Panc1 (cell line): ENCODE measurements around the gene GRID2. TPM values are rescaled to one million over a fixed set of nuclear protein-coding genes. Genes with fewer than 3 reads are reported as not detected.

Experiments
- ATAC-seq: fragments of 200-7000 bp; cut with Tn5 transposase; 2 replicates; pipeline ENCODE4 v1.9.1; 2020; ENCODE audit warnings: mild to moderate bottlenecking, moderate library complexity
- BruUV-seq: library from RNA; stranded (reverse); fragments of 400-500 nt; replicated peaks from 2 replicates; lab custom pipeline; 2021; lab: Mats Ljungman, UMichigan
- CTCF ChIA-PET: fragments of 300-600 bp; sonication (Branson Sonifier 250); formaldehyde crosslinking; loops from one replicate; lab custom pipeline; 2022; ENCODE audit warnings: antibody characterized with exemption; lab: Charles Lee
- POLR2A ChIA-PET: fragments of 300-600 bp; sonication (Branson Sonifier 250); formaldehyde crosslinking; loops from one replicate; lab custom pipeline; 2022; ENCODE audit warnings: antibody characterized with exemption; lab: Charles Lee
- DNase-seq: peaks from one replicate; pipeline ENCODE4 v3.0.0-alpha.2; 2010; ENCODE audit warnings: low read depth, low spot score
- H3K27ac ChIP-seq: 2 replicates; pipeline ENCODE4 v1.5.1; 2011; ENCODE audit warnings: mild to moderate bottlenecking, low read length, inconsistent platforms
- H3K27me3 ChIP-seq: fragments of 200-500 bp; sonication (Bioruptor generic); 2 replicates; pipeline ENCODE4 v1.6.0; 2014; ENCODE audit warnings: low read length, inconsistent platforms; ENCODE audit not compliant: control insufficient read depth, insufficient read depth
- H3K36me3 ChIP-seq: fragments of 200-500 bp; sonication (Bioruptor generic); 2 replicates; pipeline ENCODE4 v1.5.1; 2014; ENCODE audit warnings: inconsistent platforms, mild to moderate bottlenecking, low read length, moderate library complexity; ENCODE audit not compliant: control insufficient read depth, insufficient read depth
- H3K4me1 ChIP-seq: 2 replicates; pipeline ENCODE4 v1.5.1; 2011; ENCODE audit warnings: inconsistent platforms, mild to moderate bottlenecking, low read length, moderate library complexity; ENCODE audit not compliant: control insufficient read depth, insufficient read depth
- H3K4me3 ChIP-seq, 2 experiments: 2 replicates each; pipeline ENCODE4 v1.5.1; 2011 to 2012; ENCODE audit warnings: low read depth in 2 of 2, low read length in 2 of 2, mild to moderate bottlenecking in 2 of 2, inconsistent platforms in 1 of 2, moderate library complexity in 1 of 2
- H3K9me3 ChIP-seq: fragments of 200-500 bp; sonication (Bioruptor generic); 2 replicates; pipeline ENCODE4 v1.5.1; 2014; ENCODE audit warnings: low read depth, mild to moderate bottlenecking, inconsistent platforms, low read length, moderate library complexity; ENCODE audit not compliant: control insufficient read depth, insufficient read depth
- POLR2AphosphoS5 ChIP-seq: IDR thresholded peaks from 2 replicates; pipeline ENCODE4 v1.6.1; 2012; ENCODE audit warnings: mild to moderate bottlenecking, low read depth, low read length, moderate library complexity
- SIN3A ChIP-seq: IDR thresholded peaks from 2 replicates; pipeline ENCODE4 v1.6.1; 2012; ENCODE audit warnings: low read depth, mild to moderate bottlenecking, low read length, moderate library complexity, borderline replicate concordance; ENCODE audit not compliant: insufficient read depth
- TCF7L2 ChIP-seq: IDR thresholded peaks from 2 replicates; pipeline ENCODE4 v1.6.1; 2011; ENCODE audit warnings: mild to moderate bottlenecking, low read depth, low read length, inconsistent platforms
- in situ Hi-C: cut with HindIII; loops from 2 replicates; pipeline ENCODE4 v1.10.0; 2016; ENCODE audit warnings: low sequenced_read_pairs, low pct_unique_long_range_greater_than_20kb
- intact Hi-C: fragments of 100-400 bp; cut with micrococcal nuclease; formaldehyde crosslinking; loops from one replicate; pipeline ENCODE4 v1.10.0; 2022; ENCODE audit not compliant: unreplicated experiment
- total RNA-seq: library from RNA; stranded (reverse); gene quantifications from one replicate; pipeline ENCODE4 v1.2.1, GENCODE V29; 2021; ENCODE audit not compliant: unreplicated experiment
- TF ChIP-seq, protein P1 (sequence below), 2 experiments: IDR thresholded peaks; 2 replicates each; pipeline ENCODE4 v1.6.1; 2011 to 2012; ENCODE audit warnings: low read depth in 2 of 2, control low read depth in 1 of 2, low read length in 1 of 2, mild to moderate bottlenecking in 1 of 2, moderate library complexity in 1 of 2; ENCODE audit not compliant: insufficient read depth in 1 of 2
- TF ChIP-seq, protein P2 (sequence below): fragments of 450-650 bp; IDR thresholded peaks from 2 replicates; pipeline ENCODE4 v1.5.1; 2017; ENCODE audit warnings: mild to moderate bottlenecking

Gene GRID2
- total RNA-seq, 1 experiment from 2014 or later: 0.08 TPM

DNA sequence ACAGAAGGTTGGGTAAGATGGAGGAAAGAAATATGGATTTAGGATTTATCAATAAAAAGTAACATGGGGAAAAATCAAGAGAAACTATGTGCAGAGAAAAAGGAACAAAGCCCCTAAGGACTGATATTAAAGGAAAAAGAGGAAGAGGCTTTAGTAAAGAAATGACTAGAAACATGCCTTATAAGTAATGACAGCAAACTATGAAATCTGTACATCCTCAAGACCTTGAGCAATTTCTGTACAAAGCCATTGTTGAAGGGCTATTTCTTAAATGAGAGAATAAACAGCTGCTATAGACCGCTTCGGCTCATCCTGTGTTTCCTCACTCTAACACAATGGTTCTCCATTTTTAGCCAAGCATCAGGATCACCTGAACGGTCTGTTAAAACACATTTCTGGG, 1344.5 kb downstream of the GRID2 start:
- POLR2A ChIA-PET: no interaction called here
- Histone ChIP-seq H3K4me3 (no peak overlapping the region), H3K4me1 (no peaks in the 10 kb centered on the region), H3K27ac (no peak overlapping the region), H3K9me3 (no peaks in the 10 kb centered on the region), H3K36me3 (no peaks in the 10 kb centered on the region), H3K27me3 (no peaks in the 10 kb centered on the region)
- no peak for ATAC-seq
- TF ChIP-seq, protein P1, sequence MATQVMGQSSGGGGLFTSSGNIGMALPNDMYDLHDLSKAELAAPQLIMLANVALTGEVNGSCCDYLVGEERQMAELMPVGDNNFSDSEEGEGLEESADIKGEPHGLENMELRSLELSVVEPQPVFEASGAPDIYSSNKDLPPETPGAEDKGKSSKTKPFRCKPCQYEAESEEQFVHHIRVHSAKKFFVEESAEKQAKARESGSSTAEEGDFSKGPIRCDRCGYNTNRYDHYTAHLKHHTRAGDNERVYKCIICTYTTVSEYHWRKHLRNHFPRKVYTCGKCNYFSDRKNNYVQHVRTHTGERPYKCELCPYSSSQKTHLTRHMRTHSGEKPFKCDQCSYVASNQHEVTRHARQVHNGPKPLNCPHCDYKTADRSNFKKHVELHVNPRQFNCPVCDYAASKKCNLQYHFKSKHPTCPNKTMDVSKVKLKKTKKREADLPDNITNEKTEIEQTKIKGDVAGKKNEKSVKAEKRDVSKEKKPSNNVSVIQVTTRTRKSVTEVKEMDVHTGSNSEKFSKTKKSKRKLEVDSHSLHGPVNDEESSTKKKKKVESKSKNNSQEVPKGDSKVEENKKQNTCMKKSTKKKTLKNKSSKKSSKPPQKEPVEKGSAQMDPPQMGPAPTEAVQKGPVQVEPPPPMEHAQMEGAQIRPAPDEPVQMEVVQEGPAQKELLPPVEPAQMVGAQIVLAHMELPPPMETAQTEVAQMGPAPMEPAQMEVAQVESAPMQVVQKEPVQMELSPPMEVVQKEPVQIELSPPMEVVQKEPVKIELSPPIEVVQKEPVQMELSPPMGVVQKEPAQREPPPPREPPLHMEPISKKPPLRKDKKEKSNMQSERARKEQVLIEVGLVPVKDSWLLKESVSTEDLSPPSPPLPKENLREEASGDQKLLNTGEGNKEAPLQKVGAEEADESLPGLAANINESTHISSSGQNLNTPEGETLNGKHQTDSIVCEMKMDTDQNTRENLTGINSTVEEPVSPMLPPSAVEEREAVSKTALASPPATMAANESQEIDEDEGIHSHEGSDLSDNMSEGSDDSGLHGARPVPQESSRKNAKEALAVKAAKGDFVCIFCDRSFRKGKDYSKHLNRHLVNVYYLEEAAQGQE (IDR thresholded peaks at IDR 0.05; ENCODE audit: insufficient read depth in 1 of 2, low read depth in 2 of 2, low read length in 1 of 2): no peak
- TF ChIP-seq TCF7L2 (no peak), POLR2AphosphoS5 (no peak), SIN3A (no peak)
- TF ChIP-seq, protein P2, sequence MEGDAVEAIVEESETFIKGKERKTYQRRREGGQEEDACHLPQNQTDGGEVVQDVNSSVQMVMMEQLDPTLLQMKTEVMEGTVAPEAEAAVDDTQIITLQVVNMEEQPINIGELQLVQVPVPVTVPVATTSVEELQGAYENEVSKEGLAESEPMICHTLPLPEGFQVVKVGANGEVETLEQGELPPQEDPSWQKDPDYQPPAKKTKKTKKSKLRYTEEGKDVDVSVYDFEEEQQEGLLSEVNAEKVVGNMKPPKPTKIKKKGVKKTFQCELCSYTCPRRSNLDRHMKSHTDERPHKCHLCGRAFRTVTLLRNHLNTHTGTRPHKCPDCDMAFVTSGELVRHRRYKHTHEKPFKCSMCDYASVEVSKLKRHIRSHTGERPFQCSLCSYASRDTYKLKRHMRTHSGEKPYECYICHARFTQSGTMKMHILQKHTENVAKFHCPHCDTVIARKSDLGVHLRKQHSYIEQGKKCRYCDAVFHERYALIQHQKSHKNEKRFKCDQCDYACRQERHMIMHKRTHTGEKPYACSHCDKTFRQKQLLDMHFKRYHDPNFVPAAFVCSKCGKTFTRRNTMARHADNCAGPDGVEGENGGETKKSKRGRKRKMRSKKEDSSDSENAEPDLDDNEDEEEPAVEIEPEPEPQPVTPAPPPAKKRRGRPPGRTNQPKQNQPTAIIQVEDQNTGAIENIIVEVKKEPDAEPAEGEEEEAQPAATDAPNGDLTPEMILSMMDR: no peak
- no peak for DNase-seq
- CTCF ChIA-PET: no interaction called here
- intact Hi-C loops (no loop called here), in situ Hi-C loops (no loop called here)
- no TSS peak for BruUV-seq

DNA sequence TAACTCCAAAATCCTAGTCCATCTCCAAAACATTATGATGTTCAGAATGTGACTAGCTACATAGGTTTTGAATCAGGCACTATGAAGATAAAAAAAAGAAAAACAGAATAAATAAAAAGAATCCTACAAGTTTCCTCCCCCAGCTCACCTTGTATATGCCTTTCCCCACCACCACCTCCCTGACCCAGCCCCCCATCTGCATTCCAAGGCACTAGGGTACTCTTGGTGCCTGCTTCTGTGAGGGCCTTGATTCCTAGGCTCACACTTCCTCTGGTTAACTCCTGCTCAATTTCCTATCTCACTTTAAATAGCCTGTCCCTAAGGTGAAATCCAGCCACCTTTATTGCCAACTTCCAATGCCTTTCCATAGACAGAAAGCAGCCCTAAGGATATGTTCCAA, 1346.1 kb downstream of the GRID2 start:
- in situ Hi-C loops (no loop called here), intact Hi-C loops (no loop called here)
- Histone ChIP-seq H3K27me3 (no peaks in the 10 kb centered on the region), H3K27ac (no peak overlapping the region), H3K9me3 (no peaks in the 10 kb centered on the region), H3K4me3 (no peak overlapping the region), H3K36me3 (no peaks in the 10 kb centered on the region), H3K4me1 (no peaks in the 10 kb centered on the region)
- no TSS peak for BruUV-seq
- DNase-seq (no peak), ATAC-seq (no peak)
- POLR2A ChIA-PET: no interaction called here
- no peak for TF ChIP-seq SIN3A
- CTCF ChIA-PET: no interaction called here

DNA sequence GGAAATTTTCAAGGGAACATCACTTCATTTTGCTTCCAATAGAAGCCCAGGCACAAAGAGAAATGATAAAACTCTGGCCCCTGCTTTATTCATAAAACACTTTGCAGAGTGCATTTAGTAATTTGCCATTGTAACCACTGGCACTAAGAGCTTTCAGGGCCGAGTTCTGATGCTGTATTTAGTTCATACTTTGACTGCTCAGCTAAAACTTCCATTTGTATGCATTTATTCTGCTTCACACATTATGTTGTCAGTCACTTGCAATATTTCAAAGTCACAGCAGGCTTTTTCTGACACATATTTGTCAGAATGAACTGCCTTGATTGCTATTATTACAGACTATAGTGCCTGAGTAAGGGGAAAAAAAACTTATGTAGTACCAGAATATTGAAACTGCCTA, 1350.4 kb downstream of the GRID2 start:
- ChIA-PET POLR2A (no interaction called here), CTCF (no interaction called here)
- DNase-seq (no peak), ATAC-seq (no peak)
- in situ Hi-C loops (no loop called here), intact Hi-C loops (no loop called here)
- no peaks in the 10 kb centered on the region for H3K27me3 ChIP-seq
- H3K36me3 ChIP-seq: no peaks in the 10 kb centered on the region
- H3K27ac ChIP-seq: no peak overlapping the region
- no peak overlapping the region for H3K4me3 ChIP-seq
- no peaks in the 10 kb centered on the region for H3K9me3 ChIP-seq
- no TSS peak for BruUV-seq
- TF ChIP-seq POLR2AphosphoS5 (no peak), TCF7L2 (no peak), SIN3A (no peak)
- TF ChIP-seq, protein P1 (IDR thresholded peaks at IDR 0.05; ENCODE audit: insufficient read depth in 1 of 2, low read depth in 2 of 2, low read length in 1 of 2): no peak
- TF ChIP-seq, protein P2: no peak
- H3K4me1 ChIP-seq: no peaks in the 10 kb centered on the region
